Central memory CD8-positive, alpha-beta T cell (primary cell): ENCODE data around the gene NDUFA13.

ENCODE experiments used
- ATAC-seq: fragments of 150-1000 bp; cut with Tn5 transposase; replicated peaks from 2 replicates; pipeline ENCODE4 v1.10.0; 2022; ENCODE audit warnings: mild to moderate bottlenecking, moderate FRiP score, moderate number of reproducible peaks; ENCODE audit not compliant: poor library complexity, severe bottlenecking; ENCODE audit errors: extremely low read depth
- DNase-seq, 2 donors: peaks; one replicate each; pipeline ENCODE4 v3.0.0; 2021; ENCODE audit warnings: low spot score in 2 of 2
- H3K27ac Mint-ChIP-seq: one replicate; pipeline ENCODE4 v1.8.0; 2022; ENCODE audit warnings: low read depth, mild to moderate bottlenecking, moderate library complexity, mixed read lengths
- H3K27me3 Mint-ChIP-seq: one replicate; pipeline ENCODE4 v1.8.0; 2022; ENCODE audit warnings: mixed read lengths
- H3K36me3 Mint-ChIP-seq: one replicate; pipeline ENCODE4 v1.8.0; 2022; ENCODE audit warnings: mild to moderate bottlenecking, moderate library complexity, mixed read lengths; ENCODE audit not compliant: insufficient read depth
- H3K4me1 Mint-ChIP-seq: one replicate; pipeline ENCODE4 v1.8.0; 2022; ENCODE audit warnings: mixed read lengths
- H3K4me3 Mint-ChIP-seq: one replicate; pipeline ENCODE4 v1.8.0; 2022; ENCODE audit warnings: mild to moderate bottlenecking, moderate library complexity, mixed read lengths
- H3K9me3 Mint-ChIP-seq: one replicate; pipeline ENCODE4 v1.8.0; 2022; ENCODE audit warnings: mixed read lengths

Gene NDUFA13

DNA sequence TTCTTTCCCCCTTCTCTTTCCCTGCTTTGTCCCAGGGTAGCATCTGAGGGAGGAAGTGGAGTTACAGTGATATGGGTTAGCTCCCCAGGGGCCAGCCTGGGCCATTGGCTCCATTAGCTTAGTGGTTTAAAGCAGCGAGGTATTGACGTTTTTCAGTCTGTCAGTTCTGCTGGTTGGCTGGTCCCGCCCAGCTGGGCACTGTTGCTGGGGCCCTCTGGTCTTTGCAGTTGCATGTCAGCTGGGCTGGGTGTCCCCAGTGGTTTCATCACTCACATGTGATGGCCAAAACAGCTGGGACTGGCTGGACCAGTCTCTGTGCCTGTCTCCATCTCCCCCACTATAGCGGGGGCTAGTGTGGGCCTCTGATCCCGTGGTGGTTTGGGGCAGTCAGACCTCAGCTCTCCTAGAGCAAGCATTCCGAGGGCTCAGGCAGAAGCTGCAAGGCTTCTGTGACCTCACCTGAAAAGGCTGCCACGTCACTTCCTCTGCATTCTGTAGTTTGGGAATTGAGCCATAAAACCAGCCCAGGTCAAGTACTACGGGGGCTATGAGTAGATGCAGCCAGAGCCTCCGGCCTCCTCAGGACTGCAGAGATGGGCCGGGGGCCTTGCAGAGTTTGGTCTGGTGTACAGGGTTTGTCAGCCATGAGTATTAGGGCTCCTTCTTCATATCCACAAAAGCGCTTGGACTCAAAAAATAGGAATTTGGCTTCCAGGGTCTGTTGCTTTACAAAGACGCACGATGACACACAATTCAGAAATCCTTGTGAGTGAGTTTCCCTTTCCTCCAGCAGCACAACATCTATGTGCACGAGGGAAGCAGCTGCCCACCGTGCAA, 30.6 kb upstream of the NDUFA13 start:
- Mint-ChIP-seq H3K4me3 (no peak overlapping the region), H3K36me3 (peaks cover 28% of the 10 kb centered on the region)
- ATAC-seq, result no peak

GRCh38 chr19:19485998-19486290, 30.1 kb upstream of the NDUFA13 start:
- no peaks in the 10 kb centered on the region for H3K9me3 Mint-ChIP-seq
- no peaks in the 10 kb centered on the region for H3K27me3 Mint-ChIP-seq
- H3K4me1 Mint-ChIP-seq, result peaks cover 42% of the 10 kb centered on the region
- no peak overlapping the region for H3K4me3 Mint-ChIP-seq
- DNase-seq (no peak), ATAC-seq (no peak)
- peaks cover 30% of the 10 kb centered on the region for H3K36me3 Mint-ChIP-seq
- H3K27ac Mint-ChIP-seq, result peak overlapping the region; percentile 97

More for the DNA sequence above, 30.6 kb upstream of the NDUFA13 start:
- Mint-ChIP-seq H3K9me3 (no peaks in the 10 kb centered on the region), H3K27ac (peak overlapping the region; percentile 62), H3K27me3 (no peaks in the 10 kb centered on the region), H3K4me1 (peaks cover 38% of the 10 kb centered on the region)
- no peak for DNase-seq

- DNase-seq (no peak), ATAC-seq (no peak)
- Mint-ChIP-seq H3K9me3 (no peaks in the 10 kb centered on the region), H3K27ac (peak overlapping the region; percentile 97), H3K4me3 (no peak overlapping the region), H3K36me3 (peaks cover 28% of the 10 kb centered on the region), H3K27me3 (no peaks in the 10 kb centered on the region), H3K4me1 (peaks cover 42% of the 10 kb centered on the region)
Observed at GRCh38 chr19:19486343-19487076, 29.5 kb upstream of the NDUFA13 start.

GRCh38 chr19:19487077-19487949, 28.7 kb upstream of the NDUFA13 start:
- no peaks in the 10 kb centered on the region for H3K27me3 Mint-ChIP-seq
- H3K4me1 Mint-ChIP-seq, result peaks cover 42% of the 10 kb centered on the region
- no peak for DNase-seq
- peak overlapping the region; percentile 97 for H3K27ac Mint-ChIP-seq
- no peaks in the 10 kb centered on the region for H3K9me3 Mint-ChIP-seq
- H3K4me3 Mint-ChIP-seq, result peak overlapping the region; percentile 47
- no peak for ATAC-seq
- H3K36me3 Mint-ChIP-seq, result peaks cover 24% of the 10 kb centered on the region

DNA sequence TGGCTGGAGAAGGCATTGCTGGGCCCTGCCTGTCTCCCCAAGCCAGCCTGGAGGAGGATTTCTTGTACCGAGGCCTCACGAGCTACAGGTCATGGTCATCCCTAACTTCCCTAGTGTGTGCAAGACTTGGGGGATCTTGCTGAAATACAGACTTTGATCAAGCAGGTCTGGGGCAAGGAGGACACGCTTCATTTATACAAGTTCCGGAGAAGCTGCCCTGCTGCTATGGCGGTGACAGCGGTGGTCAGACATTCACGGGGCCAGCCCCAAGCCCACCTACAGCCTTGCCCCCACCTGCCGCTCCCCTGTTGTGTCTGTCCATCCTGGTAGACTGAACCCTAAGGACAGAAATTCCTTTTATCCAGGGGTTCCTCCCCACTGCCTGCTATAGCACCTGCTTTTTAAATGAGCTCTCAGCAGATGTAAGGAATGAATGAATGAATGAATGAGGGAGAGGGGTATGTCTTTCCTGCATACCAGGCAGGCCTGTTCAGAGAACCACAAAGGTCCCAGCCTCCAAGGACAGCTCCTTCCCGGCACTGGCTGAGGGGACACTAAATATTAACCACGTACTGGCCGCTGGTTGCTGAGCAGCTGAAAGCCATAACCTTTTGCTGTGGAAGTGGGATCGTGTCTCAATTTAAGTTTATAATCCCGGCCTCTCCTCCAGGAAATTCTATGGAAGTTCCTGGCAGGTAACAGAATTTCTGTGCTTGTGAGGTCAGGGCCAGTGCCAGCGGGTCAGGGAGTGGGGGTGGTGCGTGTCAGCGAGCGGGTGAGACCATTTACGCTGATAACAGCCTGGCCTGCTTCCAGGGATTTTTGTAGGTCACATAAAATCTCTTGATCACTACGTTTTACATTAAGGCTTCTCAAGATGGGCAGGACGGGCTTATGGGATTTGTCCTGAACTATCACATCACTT, 27.8 kb upstream of the NDUFA13 start:
- Mint-ChIP-seq H3K27me3 (no peaks in the 10 kb centered on the region), H3K9me3 (no peaks in the 10 kb centered on the region), H3K27ac (peak overlapping the region; percentile 97), H3K4me3 (peak overlapping the region; percentile 47), H3K4me1 (peaks cover 35% of the 10 kb centered on the region), H3K36me3 (peaks cover 23% of the 10 kb centered on the region)
- ATAC-seq (no peak), DNase-seq (no peak)

DNA sequence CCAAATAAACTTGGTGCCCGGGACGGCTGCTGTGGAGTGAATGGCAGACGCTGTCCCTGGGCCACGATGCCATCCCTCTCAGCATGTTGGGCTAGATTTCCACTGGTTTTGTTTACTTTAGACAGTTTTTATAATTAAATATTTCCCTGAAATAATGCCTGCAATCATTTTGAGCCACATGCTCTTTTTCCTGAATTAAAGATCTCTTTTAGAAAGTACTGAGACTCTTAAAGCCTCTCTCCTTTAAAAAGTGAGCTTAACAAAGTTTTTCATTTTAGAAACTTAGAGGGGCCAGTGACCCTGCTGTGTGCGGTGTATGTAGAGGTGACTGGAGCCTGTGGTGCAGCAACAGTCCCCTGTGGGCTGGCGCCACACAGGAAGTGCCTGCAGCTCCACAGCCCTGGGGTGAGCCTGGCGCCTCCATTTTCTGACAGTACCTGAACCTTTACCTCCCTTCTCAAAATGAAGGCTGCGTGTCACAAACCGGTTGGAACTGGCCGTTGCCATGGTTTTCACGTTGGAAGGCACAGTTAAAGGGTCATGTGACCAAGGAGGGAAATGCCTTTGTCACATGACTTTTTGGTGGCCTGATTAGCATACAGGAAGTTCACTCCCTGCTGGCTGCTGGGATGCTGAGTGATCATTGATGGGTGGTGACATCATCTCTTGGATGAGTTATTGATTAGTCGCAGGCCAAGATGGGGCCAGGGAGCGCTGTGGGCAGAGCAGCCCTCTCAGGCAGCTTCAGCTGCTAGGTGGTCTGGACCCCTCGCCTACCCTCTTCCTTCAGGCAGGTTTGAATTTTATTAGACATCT, 26.9 kb upstream of the NDUFA13 start:
- peak; percentile 72 to 92 for DNase-seq
- Mint-ChIP-seq H3K4me3 (peak overlapping the region; percentile 64), H3K36me3 (peaks cover 27% of the 10 kb centered on the region), H3K4me1 (peaks cover 35% of the 10 kb centered on the region), H3K9me3 (no peaks in the 10 kb centered on the region), H3K27ac (peak overlapping the region; percentile 97), H3K27me3 (no peaks in the 10 kb centered on the region)
- ATAC-seq, result peak; percentile 97

- Mint-ChIP-seq H3K4me1 (peaks cover 35% of the 10 kb centered on the region), H3K27ac (peak overlapping the region; percentile 97), H3K9me3 (no peaks in the 10 kb centered on the region), H3K27me3 (no peaks in the 10 kb centered on the region), H3K36me3 (peaks cover 31% of the 10 kb centered on the region), H3K4me3 (peak overlapping the region; percentile 64)
- DNase-seq (peak in 1 of 2 donors; percentile 22), ATAC-seq (peak; percentile 4)
Observed at GRCh38 chr19:19489804-19490204, 26.2 kb upstream of the NDUFA13 start.

GRCh38 chr19:19490214-19490968, 25.6 kb upstream of the NDUFA13 start:
- H3K4me1 Mint-ChIP-seq, result peaks cover 35% of the 10 kb centered on the region
- no peaks in the 10 kb centered on the region for H3K27me3 Mint-ChIP-seq
- peaks cover 36% of the 10 kb centered on the region for H3K36me3 Mint-ChIP-seq
- peak; percentile 77 to 79 for DNase-seq
- H3K27ac Mint-ChIP-seq, result peak overlapping the region; percentile 97
- H3K9me3 Mint-ChIP-seq, result no peaks in the 10 kb centered on the region
- ATAC-seq, result peak; percentile 13
- H3K4me3 Mint-ChIP-seq, result peak overlapping the region; percentile 20

GRCh38 chr19:19491321-19492025, 24.6 kb upstream of the NDUFA13 start:
- no peak overlapping the region for H3K4me3 Mint-ChIP-seq
- peaks cover 42% of the 10 kb centered on the region for H3K36me3 Mint-ChIP-seq
- no peak for ATAC-seq
- no peak for DNase-seq
- H3K27me3 Mint-ChIP-seq, result no peaks in the 10 kb centered on the region
- no peaks in the 10 kb centered on the region for H3K9me3 Mint-ChIP-seq
- peaks cover 35% of the 10 kb centered on the region for H3K4me1 Mint-ChIP-seq
- no peak overlapping the region for H3K27ac Mint-ChIP-seq

GRCh38 chr19:19492026-19492610, 23.9 kb upstream of the NDUFA13 start:
- H3K4me3 Mint-ChIP-seq, result no peak overlapping the region
- no peaks in the 10 kb centered on the region for H3K27me3 Mint-ChIP-seq
- H3K9me3 Mint-ChIP-seq, result no peaks in the 10 kb centered on the region
- H3K27ac Mint-ChIP-seq, result no peak overlapping the region
- peaks cover 35% of the 10 kb centered on the region for H3K4me1 Mint-ChIP-seq
- ATAC-seq (no peak), DNase-seq (no peak)
- H3K36me3 Mint-ChIP-seq, result peaks cover 47% of the 10 kb centered on the region
